HepG2 (cell line): Measurements from ENCODE around the gene ATG4D. TPM values are rescaled to one million over a fixed set of nuclear protein-coding genes. Genes with fewer than 3 reads are reported as not detected.
A peak's percentile ranks its signal among the peaks of the same experiment; 100 is the strongest.

Experiments
- ATAC-seq: fragments of 200-7000 bp; cut with Tn5 transposase; 3 replicates; pipeline ENCODE4 v1.9.1; 2020; ENCODE audit warnings: mild to moderate bottlenecking, moderate library complexity
- BruUV-seq: library from RNA; stranded (reverse); fragments of 400-500 nt; replicated peaks from 2 replicates; lab custom pipeline; 2021; lab: Mats Ljungman, UMichigan
- CTCF ChIA-PET: fragments of 300-600 bp; formaldehyde crosslinking; extraction: SDS; loops from one replicate; lab custom pipeline; 2021; ENCODE audit warnings: low total read pairs, inconsistent platforms, low intra/inter-chr PET ratio; lab: Yijun Ruan, JAX
- POLR2A ChIA-PET: fragments of 350-600 bp; sonication (Branson Sonifier 250); formaldehyde crosslinking; loops from one replicate; lab custom pipeline; 2020; ENCODE audit warnings: antibody characterized with exemption, inconsistent platforms; lab: Yijun Ruan, JAX
- DNase-seq: peaks from one replicate; pipeline ENCODE4 v3.0.0-alpha.2; 2015; ENCODE audit warnings: low spot score
- FAIRE-seq: peaks from 3 replicates; lab custom pipeline; 2011; peaks lifted over from hg19 to GRCh38; lab: Jason Lieb, UNC
- H2AFZ ChIP-seq: one replicate; pipeline ENCODE4 v1.6.1; 2011; ENCODE audit warnings: low read length, inconsistent platforms
- H3K27ac ChIP-seq: fragments of 300-600 bp; 3 replicates; pipeline ENCODE4 v1.8.0; 2011; ENCODE audit warnings: mixed run types, mild to moderate bottlenecking, mixed read lengths, low read length, inconsistent platforms; ENCODE audit not compliant: insufficient read depth; ENCODE audit errors: extremely low read length
- H3K27me3 ChIP-seq, 2 experiments: fragments of 200-600 bp in 1 of 2; 2 replicates in 1 of 2; 3 replicates in 1 of 2; pipeline versions ENCODE4 v1.6.0 to v1.8.0; 2011; ENCODE audit warnings: low read length in 2 of 2, mild to moderate bottlenecking in 2 of 2, moderate library complexity in 2 of 2, inconsistent platforms in 1 of 2; ENCODE audit not compliant: insufficient read depth in 2 of 2, control insufficient read depth in 1 of 2
- H3K36me3 ChIP-seq, 2 experiments: fragments of 200-600 bp in 1 of 2; replicated peaks in 1 of 2; 2 replicates in 1 of 2; 3 replicates in 1 of 2; pipeline versions ENCODE4 v1.5.1 to v1.8.0; 2011; ENCODE audit warnings: low read length in 2 of 2, inconsistent platforms in 1 of 2; ENCODE audit not compliant: insufficient read depth in 2 of 2, control insufficient read depth in 1 of 2
- H3K4me1 ChIP-seq: 2 replicates; pipeline ENCODE4 v1.5.1; 2012; ENCODE audit warnings: low read length, inconsistent platforms; ENCODE audit not compliant: insufficient read depth
- H3K4me2 ChIP-seq: 2 replicates; pipeline ENCODE4 v1.6.0; 2011; ENCODE audit warnings: low read depth, low read length, inconsistent platforms
- H3K4me3 ChIP-seq, 3 experiments: fragments of 200-600 bp in 1 of 3; sonication (generic), shearing (Covaris generic) in 1 of 3; replicated peaks in 1 of 3; 2 replicates each; pipeline ENCODE4 v1.5.1; 2011 to 2016; ENCODE audit warnings: low read length in 3 of 3, inconsistent platforms in 2 of 3, low read depth in 2 of 3, mild to moderate bottlenecking in 2 of 3, control low read depth in 1 of 3, mixed read lengths in 1 of 3; ENCODE audit not compliant: insufficient read depth in 1 of 3
- H3K79me2 ChIP-seq: one replicate; pipeline ENCODE4 v1.6.1; 2011; ENCODE audit warnings: low read length, inconsistent platforms; ENCODE audit not compliant: insufficient read depth
- H3K9ac ChIP-seq: 2 replicates; pipeline ENCODE4 v1.6.0; 2011; ENCODE audit warnings: mild to moderate bottlenecking, low read depth, low read length, inconsistent platforms; ENCODE audit not compliant: insufficient read depth
- H3K9me3 ChIP-seq: 2 replicates; pipeline ENCODE4 v1.5.1; 2012; ENCODE audit warnings: mild to moderate bottlenecking, low read length
- H4K20me1 ChIP-seq: 2 replicates; pipeline ENCODE4 v1.6.0; 2011; ENCODE audit warnings: inconsistent platforms, mild to moderate bottlenecking, low read length, moderate library complexity; ENCODE audit not compliant: insufficient read depth
- DNMT3B ChIP-seq: conservative IDR thresholded peaks from 2 replicates; pipeline ENCODE4 v1.6.1; 2016; ENCODE audit warnings: missing biosample characterization, control low read depth
- GTF3A ChIP-seq: sonication (generic); formaldehyde crosslinking; conservative IDR thresholded peaks from 2 replicates; pipeline ENCODE4 v1.4.0; 2020; ENCODE audit warnings: mild to moderate bottlenecking, missing genetic modification reagents
- HIVEP1 ChIP-seq: sonication (generic); formaldehyde crosslinking; IDR thresholded peaks from 2 replicates; pipeline ENCODE4 v1.4.0; 2020; ENCODE audit warnings: mild to moderate bottlenecking, missing genetic modification reagents
- MAFG ChIP-seq: sonication (generic); formaldehyde crosslinking; IDR thresholded peaks from 2 replicates; pipeline ENCODE4 v1.5.1; 2020; ENCODE audit warnings: mild to moderate bottlenecking, missing genetic modification reagents
- TCF12 ChIP-seq, 2 experiments: fragments of 450-650 bp in 1 of 2; sonication (generic) in 1 of 2; formaldehyde crosslinking in 1 of 2; IDR thresholded peaks; 2 replicates each; pipeline versions ENCODE4 v1.6.1 to v1.8.0; 2017 to 2022; ENCODE audit warnings: antibody characterized with exemption in 1 of 2, mild to moderate bottlenecking in 1 of 2, missing genetic modification reagents in 1 of 2, moderate library complexity in 1 of 2
- TOPORS ChIP-seq: sonication (generic); formaldehyde crosslinking; IDR thresholded peaks from 2 replicates; pipeline ENCODE4 v1.8.0; 2023; ENCODE audit warnings: mild to moderate bottlenecking, missing genetic modification reagents
- TP53 ChIP-seq: sonication (generic); formaldehyde crosslinking; conservative IDR thresholded peaks from 2 replicates; pipeline ENCODE4 v1.4.0; 2020; ENCODE audit warnings: missing genetic modification reagents
- ZC3H13 ChIP-seq: sonication (generic); formaldehyde crosslinking; IDR thresholded peaks from 2 replicates; pipeline ENCODE4 v1.8.1; 2023; ENCODE audit warnings: mild to moderate bottlenecking, missing genetic modification reagents, moderate library complexity
- ZFP90 ChIP-seq: sonication (generic); formaldehyde crosslinking; IDR thresholded peaks from 2 replicates; pipeline ENCODE4 v1.8.0; 2022; ENCODE audit warnings: missing genetic modification reagents, mild to moderate bottlenecking, inconsistent platforms, borderline replicate concordance
- ZKSCAN5 ChIP-seq: sonication (generic); formaldehyde crosslinking; IDR thresholded peaks from 2 replicates; pipeline ENCODE4 v1.5.1; 2020; ENCODE audit warnings: mild to moderate bottlenecking, missing genetic modification reagents
- ZNF501 ChIP-seq: sonication (generic); formaldehyde crosslinking; IDR thresholded peaks from 2 replicates; pipeline ENCODE4 v1.5.1; 2020; ENCODE audit warnings: mild to moderate bottlenecking, moderate library complexity, missing genetic modification reagents
- ZNF616 ChIP-seq: sonication (generic); formaldehyde crosslinking; IDR thresholded peaks from 2 replicates; pipeline ENCODE4 v1.5.0; 2020; ENCODE audit warnings: low read depth, mild to moderate bottlenecking, missing genetic modification reagents
- ZNF672 ChIP-seq: sonication (generic); formaldehyde crosslinking; IDR thresholded peaks from 2 replicates; pipeline ENCODE4 v1.8.1; 2022; ENCODE audit warnings: missing genetic modification reagents
- ZSCAN31 ChIP-seq: sonication (generic); formaldehyde crosslinking; IDR thresholded peaks from 2 replicates; pipeline ENCODE4 v1.5.0; 2020; ENCODE audit warnings: low read depth, mild to moderate bottlenecking, missing genetic modification reagents
- WGBS: methylation state at CpG from one replicate; pipeline ENCODE4 v1.1.6; 2017; ENCODE audit warnings: low lambda C conversion rate; 5-methylcytosine and 5-hydroxymethylcytosine counted together
- in situ Hi-C: cut with HindIII; loops from 2 replicates; pipeline ENCODE4 v1.10.0; 2017; ENCODE audit warnings: low pct_unique_long_range_greater_than_20kb; ENCODE audit not compliant: extremely low pct_ligation_motif_present
- intact Hi-C: fragments of 100-400 bp; cut with micrococcal nuclease; formaldehyde crosslinking; loops from one replicate; pipeline ENCODE4 v1.10.0; 2022; ENCODE audit not compliant: unreplicated experiment
- polyA plus RNA-seq, 8 experiments: library from polyadenylated mRNA; depleted of rRNA in 3 of 8; stranded (reverse) in 7 of 8; unstranded in 1 of 8; fragments of >200 nt; fragmentation: Illumina TruSeq in 4 of 8; extraction: Trizol in 4 of 8; gene quantifications; 2 replicates each; pipeline versions ENCODE4 v1.2.1 to v1.2.3, GENCODE V29; 2011 to 2016; ENCODE audit warnings: low read depth in 4 of 8, missing spikeins in 1 of 8, mixed read lengths in 1 of 8; ENCODE audit not compliant: insufficient read depth in 1 of 8
- total RNA-seq, 5 experiments: library from RNA; depleted of rRNA; stranded (reverse); fragments of >200 nt; fragmentation: Illumina TruSeq; extraction: Trizol; gene quantifications; 2 replicates each; pipeline ENCODE4 v1.2.3, GENCODE V29; 2016; ENCODE audit warnings: low read depth in 1 of 5
- TF ChIP-seq, protein P1 (sequence below): sonication (generic); formaldehyde crosslinking; conservative IDR thresholded peaks from 2 replicates; pipeline ENCODE4 v1.4.0; 2020; ENCODE audit warnings: mild to moderate bottlenecking, missing genetic modification reagents, moderate library complexity
- TF ChIP-seq, protein P2 (sequence below): IDR thresholded peaks from 2 replicates; pipeline ENCODE4 v1.6.1; 2016; ENCODE audit warnings: missing compliant biosample characterization, missing genetic modification reagents, borderline replicate concordance

The ATG4D gene
- total and polyA plus RNA-seq, 2 of the 13 experiments (the other 11 are each of a cell fraction or from before 2014, with no cell fraction given): 17.8 to 19.0 TPM

DNA sequence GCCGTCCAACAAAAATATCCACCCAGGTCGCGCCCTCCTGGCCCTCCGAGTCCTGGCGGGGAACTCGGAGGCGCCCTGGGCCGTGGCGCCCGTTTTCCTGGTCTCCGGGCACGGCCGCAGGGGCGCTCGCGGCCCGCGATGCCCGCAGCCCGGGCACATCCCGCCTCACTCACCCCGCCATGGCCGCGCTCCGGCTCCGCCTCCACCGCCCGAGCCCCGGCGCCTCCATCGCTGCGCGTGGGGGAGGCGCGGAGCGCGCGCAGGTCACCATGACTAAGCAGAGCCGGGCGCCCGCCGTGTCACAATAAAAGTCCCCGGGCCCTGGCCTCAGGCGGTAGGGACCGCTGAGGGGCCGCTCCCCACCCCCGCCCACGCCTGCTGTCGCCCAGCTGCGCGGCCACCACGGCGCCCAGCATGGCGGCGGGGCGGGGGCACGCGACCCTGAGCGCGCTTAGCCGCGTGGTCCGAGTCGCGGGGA is 41.1 kb upstream of the ATG4D start (continued):
- TF ChIP-seq TCF12 (IDR thresholded peaks at IDR 0.05) (no peak), TCF12 (CRISPR knock-in tag; IDR thresholded peaks at IDR 0.05) (peak; percentile 87), ZNF672 (0 out of 2 replicates have a peak, but pooled peaks have one; percentile 78)

DNA sequence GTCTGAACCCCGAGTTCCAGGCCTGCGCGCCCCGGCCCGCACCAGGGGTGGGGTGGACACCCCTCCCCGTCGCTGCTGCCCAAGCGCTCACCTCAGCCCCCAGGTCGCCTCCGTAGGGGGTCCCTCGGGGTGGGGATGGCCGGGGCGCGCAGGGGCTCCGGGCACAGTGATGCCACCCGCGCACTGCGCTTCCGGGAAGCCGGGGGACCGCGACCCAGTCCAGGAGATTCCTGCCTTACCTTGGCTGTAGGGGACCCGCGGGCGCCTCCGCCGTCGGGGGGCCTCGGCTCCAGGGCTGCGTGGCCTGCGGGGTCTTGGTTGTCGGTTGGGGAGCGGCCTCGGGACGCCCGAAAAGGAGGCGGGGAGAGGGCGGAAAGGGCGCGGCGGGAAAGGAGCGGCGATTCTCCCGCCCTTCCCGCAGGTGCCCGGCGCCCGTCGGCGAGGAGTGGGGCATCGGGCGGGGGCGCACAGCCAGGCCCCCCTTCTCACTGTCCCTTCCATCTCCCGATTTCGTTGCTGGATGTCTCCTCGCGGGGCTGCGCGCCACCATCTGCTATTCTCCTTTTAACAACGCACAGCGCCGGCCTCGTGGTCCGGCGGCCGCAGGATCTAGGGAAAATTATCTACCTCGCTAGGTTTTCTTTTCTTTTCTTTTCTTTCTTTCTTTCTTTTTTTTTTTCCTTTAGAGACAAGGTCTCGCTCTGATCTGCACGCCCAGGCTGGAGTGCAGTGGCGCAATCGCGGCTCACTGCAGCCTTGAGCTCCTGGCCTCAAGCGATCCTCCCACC is 40.5 kb upstream of the ATG4D start, which contains the start of gene KEAP1:
Gene KEAP1 (minus strand): TSS at position 355 of the 788 bp plus-strand sequence. CDS start 3,323 bp downstream, outside the sequence.
- peaks cover 56% of the 10 kb centered on the region for H3K4me1 ChIP-seq
- peak within 1 kb of the TSS; percentile 88 to 97 (median 94) for H3K4me3 ChIP-seq
- H3K9ac ChIP-seq: peak within 1 kb of the TSS; percentile 99
- in situ Hi-C loops (no loop called here), intact Hi-C loops (loop anchor here (2.0 kb wide), 1 partner anchor 16 kb away; no protein-coding TSS in a partner anchor)
- WGBS: 4% methylated on average over 25 of the region's 73 CpGs
- FAIRE-seq (no peak), DNase-seq (peak; percentile 18), ATAC-seq (peak; percentile 62)
- peaks cover 36% of the 10 kb centered on the region for H3K79me2 ChIP-seq
- H3K27me3 ChIP-seq: no peaks in the 10 kb centered on the region
- H3K9me3 ChIP-seq: no peaks in the 10 kb centered on the region
- CTCF ChIA-PET: no interaction called here
- H3K4me2 ChIP-seq: peak within 1 kb of the TSS; percentile 97
- peak within 1 kb of the TSS; percentile 97 for H3K27ac ChIP-seq
- H4K20me1 ChIP-seq: no peaks in the 10 kb centered on the region
- H2AFZ ChIP-seq: no peak within 1 kb of the TSS
- POLR2A ChIA-PET: interaction anchor here (0.7 to 1.0 kb wide), 4 partner anchors 9 to 198 kb away, joined by 3 to 5 read pairs (median 4); partner anchors contain the start of gene QTRT1
- peaks cover 11 to 16% of the 10 kb centered on the region in 2 experiments for H3K36me3 ChIP-seq
- BruUV-seq: TSS peak; percentile 90
- TF ChIP-seq TOPORS (CRISPR knock-in tag) (0 out of 2 replicates have a peak, but pooled peaks have one; percentile 11), ZSCAN31 (peak; percentile 24), GTF3A (CRISPR knock-in tag) (0 out of 2 replicates have a peak, but pooled peaks have one; percentile 49), ZFP90 (CRISPR knock-in tag) (peak; percentile 93), MAFG (CRISPR knock-in tag) (0 out of 2 replicates have a peak, but pooled peaks have one; percentile 43), HIVEP1 (CRISPR knock-in tag) (peak; percentile 43; the same call in 1 of the 2 replicates), ZC3H13 (CRISPR knock-in tag) (peak; percentile 27; the same call in 1 of the 2 replicates), ZNF616 (CRISPR knock-in tag) (peak; percentile 65), ZKSCAN5 (CRISPR knock-in tag) (no peak), TP53 (CRISPR knock-in tag) (0 out of 2 replicates have a peak, but pooled peaks have one; percentile 45), ZNF501 (CRISPR knock-in tag) (no peak), DNMT3B (CRISPR knock-in tag) (no peak)
- TF ChIP-seq, protein P1, sequence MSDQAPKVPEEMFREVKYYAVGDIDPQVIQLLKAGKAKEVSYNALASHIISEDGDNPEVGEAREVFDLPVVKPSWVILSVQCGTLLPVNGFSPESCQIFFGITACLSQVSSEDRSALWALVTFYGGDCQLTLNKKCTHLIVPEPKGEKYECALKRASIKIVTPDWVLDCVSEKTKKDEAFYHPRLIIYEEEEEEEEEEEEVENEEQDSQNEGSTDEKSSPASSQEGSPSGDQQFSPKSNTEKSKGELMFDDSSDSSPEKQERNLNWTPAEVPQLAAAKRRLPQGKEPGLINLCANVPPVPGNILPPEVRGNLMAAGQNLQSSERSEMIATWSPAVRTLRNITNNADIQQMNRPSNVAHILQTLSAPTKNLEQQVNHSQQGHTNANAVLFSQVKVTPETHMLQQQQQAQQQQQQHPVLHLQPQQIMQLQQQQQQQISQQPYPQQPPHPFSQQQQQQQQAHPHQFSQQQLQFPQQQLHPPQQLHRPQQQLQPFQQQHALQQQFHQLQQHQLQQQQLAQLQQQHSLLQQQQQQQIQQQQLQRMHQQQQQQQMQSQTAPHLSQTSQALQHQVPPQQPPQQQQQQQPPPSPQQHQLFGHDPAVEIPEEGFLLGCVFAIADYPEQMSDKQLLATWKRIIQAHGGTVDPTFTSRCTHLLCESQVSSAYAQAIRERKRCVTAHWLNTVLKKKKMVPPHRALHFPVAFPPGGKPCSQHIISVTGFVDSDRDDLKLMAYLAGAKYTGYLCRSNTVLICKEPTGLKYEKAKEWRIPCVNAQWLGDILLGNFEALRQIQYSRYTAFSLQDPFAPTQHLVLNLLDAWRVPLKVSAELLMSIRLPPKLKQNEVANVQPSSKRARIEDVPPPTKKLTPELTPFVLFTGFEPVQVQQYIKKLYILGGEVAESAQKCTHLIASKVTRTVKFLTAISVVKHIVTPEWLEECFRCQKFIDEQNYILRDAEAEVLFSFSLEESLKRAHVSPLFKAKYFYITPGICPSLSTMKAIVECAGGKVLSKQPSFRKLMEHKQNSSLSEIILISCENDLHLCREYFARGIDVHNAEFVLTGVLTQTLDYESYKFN (CRISPR knock-in tag): peak; percentile 9; the same call in 1 of the 2 replicates
- TF ChIP-seq, protein P2, sequence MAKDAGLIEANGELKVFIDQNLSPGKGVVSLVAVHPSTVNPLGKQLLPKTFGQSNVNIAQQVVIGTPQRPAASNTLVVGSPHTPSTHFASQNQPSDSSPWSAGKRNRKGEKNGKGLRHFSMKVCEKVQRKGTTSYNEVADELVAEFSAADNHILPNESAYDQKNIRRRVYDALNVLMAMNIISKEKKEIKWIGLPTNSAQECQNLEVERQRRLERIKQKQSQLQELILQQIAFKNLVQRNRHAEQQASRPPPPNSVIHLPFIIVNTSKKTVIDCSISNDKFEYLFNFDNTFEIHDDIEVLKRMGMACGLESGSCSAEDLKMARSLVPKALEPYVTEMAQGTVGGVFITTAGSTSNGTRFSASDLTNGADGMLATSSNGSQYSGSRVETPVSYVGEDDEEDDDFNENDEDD (CRISPR knock-in tag): peak; percentile 84; the same call in 1 of the 2 replicates
